HG02642 (cell line): Measurements from ENCODE around the gene MCL1.

Experiments
- ATAC-seq: cut with Tn5 transposase; IDR thresholded peaks from one replicate; pipeline ENCODE4 v1.9.1; 2021; ENCODE audit warnings: mild to moderate bottlenecking; ENCODE audit not compliant: unreplicated experiment, poor library complexity

MCL1 gene

GRCh38 chr1:150546294-150546937 is 33.0 kb downstream of the MCL1 start:
- ATAC-seq: no peak

DNA sequence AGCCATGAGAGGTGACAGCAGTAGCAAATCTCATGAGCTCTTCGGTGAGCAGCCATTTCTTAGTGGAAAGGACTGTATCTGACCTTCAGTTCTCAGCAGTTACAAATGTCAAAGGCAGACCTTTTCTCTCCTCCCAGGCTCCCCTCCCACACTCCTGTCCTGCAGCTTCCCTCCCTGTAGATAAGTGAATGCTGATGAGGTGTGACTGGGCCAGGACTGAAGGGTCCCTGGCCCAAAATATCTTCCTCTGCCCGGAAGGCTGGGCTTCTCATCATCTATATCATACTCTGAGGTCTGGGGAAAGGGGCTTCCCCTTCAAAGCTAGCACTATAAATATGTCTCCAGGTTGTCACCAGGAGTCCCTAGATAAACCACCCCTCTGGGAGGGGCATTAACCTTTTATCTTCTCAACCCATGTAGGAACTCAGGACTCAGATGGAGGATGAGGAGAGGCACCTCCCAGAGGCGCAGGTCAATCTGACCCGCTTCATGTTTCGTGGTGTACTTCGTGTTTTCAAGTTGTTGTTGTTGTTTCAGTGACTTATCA is 33.9 kb downstream of the MCL1 start:
- no peak for ATAC-seq

GRCh38 chr1:150544204-150544603 is 35.2 kb downstream of the MCL1 start:
- ATAC-seq: no peak

- ATAC-seq: no peak
These were observed 35.8 kb downstream of the MCL1 start for GRCh38 chr1:150543500-150544143.

DNA sequence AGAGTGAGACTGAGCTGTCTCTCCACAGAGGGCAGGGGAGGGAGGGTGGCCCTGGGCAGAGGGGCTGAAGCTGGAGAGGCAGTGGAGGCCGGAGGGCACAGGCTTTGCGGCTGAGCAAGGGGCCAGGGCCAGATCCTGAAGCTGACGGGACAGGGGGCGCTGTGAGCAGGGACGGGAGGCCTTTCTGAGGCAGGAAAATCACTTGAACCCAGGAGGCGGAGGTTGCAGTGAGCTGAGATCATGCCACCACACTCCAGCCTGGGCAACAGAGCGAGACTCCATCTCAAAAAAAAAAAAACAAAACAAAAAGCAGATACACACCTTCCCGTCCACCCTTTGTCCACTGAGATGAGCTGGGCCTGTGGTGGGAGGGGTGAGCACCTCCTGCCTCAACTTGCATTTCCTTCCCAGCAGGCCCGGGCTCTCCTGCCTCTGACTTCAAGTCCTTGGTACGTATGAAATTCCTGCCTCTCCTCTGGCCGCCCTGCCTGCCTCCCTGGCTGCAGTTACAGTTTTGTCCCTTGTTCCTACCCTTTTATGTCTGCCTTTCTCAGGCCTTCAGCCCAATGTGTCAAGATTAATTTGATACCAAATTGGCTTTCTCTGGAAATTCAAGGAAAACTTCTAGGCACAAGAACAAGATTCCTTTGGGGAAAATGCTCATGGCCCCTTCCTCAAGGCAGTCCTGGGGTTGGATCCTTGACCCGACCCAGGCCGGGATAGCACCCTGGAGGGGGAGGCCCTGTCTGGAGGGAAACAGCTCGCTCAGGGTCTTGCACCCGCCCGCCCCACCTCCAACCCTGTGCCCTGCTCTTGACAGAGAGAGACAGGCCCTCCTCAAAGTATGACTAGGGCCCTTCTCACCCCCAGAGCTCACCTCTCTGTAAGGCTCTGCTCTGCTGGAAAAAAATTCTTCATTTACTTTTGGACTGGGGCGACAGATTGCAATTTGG is 41.4 kb downstream of the MCL1 start:
- no peak for ATAC-seq

DNA sequence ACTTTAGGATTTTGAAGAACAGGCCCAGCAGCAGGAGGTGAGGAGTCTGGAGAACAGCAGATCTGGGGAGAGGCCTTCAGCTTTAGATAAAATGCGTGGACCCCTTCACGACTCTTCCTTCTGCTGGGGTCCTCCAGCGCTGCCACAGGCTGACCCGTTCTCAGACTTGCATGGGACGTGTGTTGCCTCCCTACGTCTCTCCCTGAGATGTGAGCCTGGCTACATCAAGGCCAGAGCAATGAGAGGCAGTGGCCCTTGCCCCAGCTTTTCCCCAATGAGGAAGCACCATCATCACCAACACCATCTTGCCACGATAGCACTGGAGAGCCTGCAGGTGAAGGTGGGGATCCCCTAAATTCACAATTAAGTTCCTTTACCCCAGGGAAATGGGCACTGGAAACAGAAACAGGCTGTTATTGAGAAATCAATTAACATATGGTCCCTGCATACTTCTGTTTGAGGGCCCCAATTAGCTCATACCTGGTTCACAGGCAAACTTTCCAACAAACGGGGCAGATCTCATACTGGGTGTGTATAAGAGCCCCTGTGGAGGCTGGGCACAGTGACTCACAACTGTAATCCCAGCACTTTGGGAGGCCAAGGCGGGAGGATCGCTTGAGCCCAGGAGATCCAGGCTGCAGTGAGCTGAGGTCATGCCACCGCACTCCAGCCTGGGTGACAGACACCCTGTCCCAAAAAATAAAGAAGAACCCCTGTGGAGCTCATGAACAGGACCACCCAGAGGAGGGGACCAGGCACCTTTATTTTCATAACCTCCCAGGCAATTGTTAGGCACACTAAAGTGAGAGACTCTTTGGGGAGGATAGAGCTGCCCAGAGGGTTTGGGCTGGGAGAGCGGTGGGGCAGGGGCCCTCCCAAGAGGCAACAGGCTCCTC is 42.3 kb downstream of the MCL1 start:
- ATAC-seq: no peak

- ATAC-seq: no peak
These were observed 43.7 kb downstream of the MCL1 start for GRCh38 chr1:150535511-150536287.

DNA sequence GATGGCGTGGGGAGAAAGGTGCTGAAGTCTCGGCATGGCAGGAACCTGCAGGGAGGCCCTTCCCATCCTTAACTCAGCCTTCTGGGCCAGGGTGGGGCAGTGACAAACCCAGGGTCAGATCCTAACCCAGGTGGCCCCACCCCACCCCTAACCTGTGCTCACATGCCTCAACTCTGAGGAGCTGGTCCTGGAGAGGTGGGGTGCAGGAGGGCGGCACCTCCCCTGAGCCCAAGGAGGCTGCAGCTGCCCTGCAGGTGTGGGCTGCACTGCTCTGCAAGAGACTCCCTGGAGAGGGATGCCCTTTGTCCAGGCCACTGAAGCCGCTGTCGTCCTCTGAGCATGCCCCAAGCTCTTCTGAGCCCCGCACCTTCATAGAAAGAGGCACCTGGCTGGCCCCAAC is 45.4 kb downstream of the MCL1 start:
- no peak for ATAC-seq

GRCh38 chr1:150532860-150533259 is 46.5 kb downstream of the MCL1 start:
- no peak for ATAC-seq

DNA sequence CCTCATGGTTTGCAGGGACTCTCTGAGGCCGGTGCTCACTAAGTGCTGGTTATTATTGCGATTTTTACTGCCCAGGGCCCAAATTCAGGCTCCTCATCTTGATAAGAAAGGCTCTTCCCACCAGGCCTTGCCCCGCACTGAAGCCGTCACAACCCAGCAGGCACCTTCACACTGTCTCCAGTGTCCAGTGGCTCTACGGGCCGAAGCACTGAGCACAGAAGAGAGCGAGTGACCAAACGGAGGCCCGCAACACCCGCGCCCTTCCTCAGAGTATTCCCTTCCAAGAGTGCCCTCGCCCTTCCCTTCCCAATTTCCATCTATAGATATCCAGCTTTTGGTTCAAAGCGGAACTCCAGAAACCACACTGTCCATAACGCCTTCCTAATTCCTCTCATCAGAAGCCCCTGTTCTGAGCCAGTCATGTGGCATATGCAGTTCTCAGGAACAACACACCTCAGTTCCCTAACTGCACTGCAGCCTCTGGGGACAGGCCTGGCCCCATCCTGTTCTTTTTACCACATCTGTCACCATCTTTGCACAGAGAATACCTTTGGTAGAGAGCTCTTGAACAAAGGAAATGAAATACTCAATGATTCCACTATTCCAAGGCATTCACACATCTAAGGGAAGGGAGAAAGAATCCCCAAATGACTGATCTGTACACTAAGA is 48.8 kb downstream of the MCL1 start:
- ATAC-seq: no peak

DNA sequence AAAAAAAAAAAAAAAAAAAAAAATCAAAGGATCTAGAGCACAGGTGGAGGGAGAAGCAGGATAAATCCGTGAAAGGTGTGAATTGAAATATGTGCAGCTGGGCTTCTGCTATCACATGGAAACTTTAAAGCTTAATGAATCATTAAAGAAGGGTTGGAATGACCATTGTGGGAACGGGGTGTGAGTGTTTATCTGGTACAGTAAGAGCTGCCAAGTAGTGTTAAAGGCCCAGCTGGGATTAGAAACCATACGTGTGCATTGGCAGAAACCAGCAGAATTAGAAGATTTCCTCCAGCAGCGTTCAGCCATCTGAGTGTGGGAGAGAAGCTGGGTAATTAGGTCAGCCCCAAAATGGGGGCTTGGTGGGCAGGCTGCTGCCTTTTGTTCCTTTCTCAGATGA is 50.4 kb downstream of the MCL1 start:
- no peak for ATAC-seq

GRCh38 chr1:150528196-150528595 is 51.2 kb downstream of the MCL1 start:
- no peak for ATAC-seq

- ATAC-seq: no peak
These were observed 54.1 kb downstream of the MCL1 start for GRCh38 chr1:150525348-150525747.
